Measurements from ENCODE around the gene DLG2.

The DLG2 gene

GRCh38 chr11:84142411-84142810, 1484.7 kb downstream of the DLG2 start:
- DNase-seq: no peak

- DNase-seq: no peak
Measured at GRCh38 chr11:84140386-84141169, 1486.6 kb downstream of the DLG2 start.

DNA sequence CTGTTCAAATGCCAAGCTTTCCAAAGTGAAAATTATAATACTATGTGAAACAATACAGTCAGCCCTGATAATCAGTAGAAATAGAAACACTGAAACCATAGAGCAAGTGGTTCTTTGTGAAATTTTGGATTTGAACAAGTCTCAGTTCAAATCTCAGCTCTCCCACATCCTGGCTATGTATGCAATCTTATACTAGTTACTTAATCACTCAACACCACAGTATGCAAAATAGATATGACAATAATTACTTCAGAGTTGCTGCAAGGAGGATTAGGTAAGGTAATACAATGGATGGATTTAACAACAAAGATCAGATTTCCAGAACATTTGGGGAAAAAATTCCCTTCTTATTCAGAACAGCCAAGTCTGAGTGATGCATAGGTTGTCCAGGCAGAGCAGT, 1489.2 kb downstream of the DLG2 start:
- DNase-seq: no peak

DNA sequence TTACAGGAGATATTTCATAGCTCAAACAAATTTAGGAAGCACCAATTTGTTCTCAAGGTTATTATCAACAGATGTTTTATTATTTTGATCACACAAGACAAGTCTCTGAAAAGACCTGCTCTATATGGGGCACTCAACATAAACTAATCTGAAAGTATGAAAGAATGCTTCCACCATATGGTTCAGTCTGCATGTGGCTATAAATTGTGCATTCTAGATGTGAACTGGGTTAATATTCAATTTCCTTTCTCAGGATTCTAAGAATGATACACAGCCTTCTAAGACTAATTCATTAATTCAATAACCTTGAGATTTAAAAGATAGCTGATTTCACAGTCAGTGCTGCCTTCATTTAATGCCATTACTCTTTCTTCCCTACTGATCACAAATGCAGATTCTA, 1489.6 kb downstream of the DLG2 start:
- no peak for DNase-seq

DNA sequence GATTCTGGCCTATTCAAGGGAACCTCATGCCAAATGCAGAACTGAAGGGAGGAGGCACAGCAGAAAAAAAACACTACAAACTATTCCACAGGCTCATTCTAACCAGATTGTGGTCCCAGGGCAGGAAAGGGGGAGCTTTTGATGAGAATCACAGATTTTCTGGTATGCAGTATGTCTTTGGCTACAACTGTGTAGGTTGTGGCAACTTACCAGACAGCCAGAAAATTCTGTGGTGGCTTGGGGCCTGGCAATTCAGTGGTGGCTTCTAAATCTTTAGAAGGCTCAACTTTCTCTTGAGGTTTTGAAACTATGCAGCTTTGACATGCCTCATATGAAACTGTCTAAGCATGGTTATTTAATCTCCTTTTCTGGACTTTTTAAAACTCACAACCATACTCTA, 1490.2 kb downstream of the DLG2 start:
- no peak for DNase-seq

DNA sequence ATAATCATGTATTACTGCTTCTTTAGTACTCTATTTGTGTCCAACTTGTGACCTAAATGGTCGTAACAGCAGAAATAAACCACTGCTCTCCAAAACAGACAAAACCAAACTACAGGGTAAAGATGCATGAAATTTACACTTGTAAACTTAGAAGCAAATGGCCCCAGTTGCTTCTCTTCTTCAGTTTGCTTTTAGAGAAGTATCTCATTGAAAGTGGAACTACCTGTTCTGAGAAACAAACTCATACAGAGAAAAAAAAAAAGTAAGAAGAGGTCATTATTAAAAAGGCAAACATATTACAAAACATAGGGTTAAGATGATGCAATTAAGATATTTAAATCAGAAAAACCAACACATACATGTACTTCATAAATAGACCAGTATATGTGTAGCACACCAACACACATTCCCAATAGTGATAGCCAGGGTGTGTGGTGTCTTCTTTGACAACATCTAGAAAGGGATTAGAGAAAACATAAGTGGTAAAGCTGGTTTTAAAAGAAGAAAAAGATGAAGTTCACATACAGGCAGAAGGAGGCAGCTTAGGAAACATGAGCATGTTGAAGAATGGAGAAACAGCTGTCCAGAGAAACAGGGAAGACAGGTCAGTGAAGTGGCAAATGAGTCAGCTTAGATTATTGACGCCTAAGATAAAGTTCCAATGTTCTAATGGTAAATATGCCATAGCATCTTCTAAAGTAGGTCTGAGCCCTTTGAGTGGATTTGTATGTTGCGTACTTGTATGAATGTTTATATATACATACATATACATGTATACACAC, 1496.3 kb downstream of the DLG2 start:
- DNase-seq: no peak

GRCh38 chr11:84129961-84130576, 1497.1 kb downstream of the DLG2 start:
- no peak for DNase-seq

- DNase-seq: no peak
Measured at GRCh38 chr11:84128840-84129239, 1498.3 kb downstream of the DLG2 start.

DNA sequence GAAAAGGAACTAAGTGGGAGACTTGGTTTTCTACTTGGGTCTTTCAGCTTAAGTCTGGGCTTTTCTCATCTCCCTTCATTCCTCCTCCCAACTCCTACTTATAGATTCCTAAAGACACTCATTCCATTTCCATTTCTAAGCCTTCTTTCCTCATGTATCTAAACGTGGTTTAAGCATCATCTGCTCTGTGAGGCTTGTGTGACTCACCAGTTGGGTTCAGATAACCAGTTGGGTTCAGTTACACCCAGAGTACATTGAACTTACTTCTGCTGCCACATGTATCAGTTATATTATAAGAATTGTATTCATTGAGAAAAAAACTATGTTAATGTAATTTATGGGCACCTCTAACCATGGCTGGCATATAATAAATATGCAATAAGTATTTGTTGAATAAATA, 1509.8 kb downstream of the DLG2 start:
- no peak for DNase-seq

DNA sequence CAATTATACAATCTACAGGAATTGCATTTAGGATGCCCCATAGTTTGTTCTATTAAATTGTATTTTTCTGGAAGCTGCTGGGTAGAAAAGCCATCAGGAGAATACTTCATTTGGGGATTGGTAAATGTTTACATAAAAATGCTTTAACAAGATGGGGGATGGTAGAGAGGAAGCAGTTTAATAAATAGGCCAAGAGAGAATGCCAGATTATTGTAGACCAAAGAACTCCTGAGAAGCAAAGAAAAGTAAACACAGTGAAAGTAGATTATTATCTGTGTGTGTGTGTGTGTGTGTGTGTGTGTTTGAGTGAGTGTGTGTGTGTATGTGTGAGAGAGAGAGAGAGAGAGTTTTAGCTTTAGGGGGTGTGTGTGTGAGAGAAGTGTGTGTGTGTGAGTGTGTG, 1520.6 kb downstream of the DLG2 start:
- no peak for DNase-seq

- DNase-seq: no peak
Measured at GRCh38 chr11:84105148-84105547, 1522.0 kb downstream of the DLG2 start.

DNA sequence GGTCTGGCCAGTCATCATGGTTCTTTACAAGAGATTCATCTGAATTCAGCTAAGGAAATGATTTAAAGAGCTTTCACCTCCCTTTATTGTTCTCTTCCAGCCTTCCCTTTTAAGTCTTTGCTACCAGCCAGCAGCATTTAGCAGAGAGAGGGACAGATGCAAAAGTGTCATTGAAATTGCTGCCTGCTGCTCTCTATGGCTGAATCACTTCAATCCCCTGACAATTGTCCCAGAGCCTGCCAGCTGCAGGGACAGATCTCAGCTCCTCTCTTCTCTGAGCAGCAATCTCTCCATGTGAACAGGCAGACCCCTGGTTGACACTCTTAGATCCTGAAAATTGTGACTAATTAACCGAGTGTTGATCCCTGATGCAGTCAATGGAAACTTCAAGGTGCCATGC, 1524.0 kb downstream of the DLG2 start:
- DNase-seq: peak; percentile 73

DNA sequence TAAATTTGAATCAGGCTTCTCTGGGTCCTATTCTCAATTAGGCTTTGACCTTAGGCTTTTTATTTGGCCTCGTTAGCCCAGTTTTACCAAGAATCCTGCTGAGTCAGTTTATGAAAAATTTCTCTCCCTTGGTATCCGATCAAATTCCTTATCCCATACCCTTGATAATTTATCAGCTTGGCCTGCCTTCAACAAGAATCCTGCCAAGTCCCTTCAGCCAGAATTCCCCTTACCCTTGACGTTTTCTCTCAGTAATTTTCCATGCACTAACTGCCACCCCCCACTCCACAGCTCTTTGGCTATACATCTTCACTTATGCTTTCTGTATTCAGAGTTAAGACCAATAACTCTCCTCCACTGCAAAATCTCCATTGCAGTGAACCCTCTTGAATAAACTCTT, 1530.0 kb downstream of the DLG2 start:
- no peak for DNase-seq

DNA sequence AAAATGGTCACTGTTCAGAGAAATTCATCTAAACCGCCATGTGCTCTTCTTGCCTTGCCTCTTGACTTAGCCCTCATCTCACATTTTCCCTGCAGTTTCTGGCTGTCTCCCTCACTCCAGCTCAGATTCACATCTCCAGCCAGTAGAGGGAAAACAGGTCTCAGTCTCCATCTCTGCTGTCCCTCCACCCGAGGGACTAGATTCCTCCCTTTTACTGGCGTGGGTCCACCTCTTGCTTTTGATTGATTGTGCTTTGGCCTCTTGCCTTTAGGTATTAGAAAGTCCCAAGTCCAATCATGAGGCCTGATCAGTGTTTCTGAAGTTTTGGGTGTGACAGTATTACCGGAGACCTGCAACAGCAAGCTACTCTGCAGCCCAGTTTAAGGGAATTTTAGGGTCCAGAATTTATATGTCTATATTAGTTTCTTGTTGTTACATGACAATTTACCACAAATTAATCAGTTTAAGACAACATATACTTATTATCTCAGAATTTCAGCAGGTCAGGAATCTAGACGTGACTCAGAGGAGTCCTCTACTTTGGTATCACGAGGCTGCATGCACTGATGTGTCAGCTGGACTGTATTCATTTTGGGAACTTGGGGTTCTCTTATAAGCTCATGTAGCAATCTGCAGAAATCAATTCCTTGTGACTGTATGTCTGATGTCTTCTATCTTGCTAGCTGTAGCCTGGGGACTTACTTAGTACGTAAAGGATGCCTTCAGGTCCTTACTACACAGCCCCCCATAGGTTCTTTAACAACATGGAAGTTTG, 1535.7 kb downstream of the DLG2 start:
- DNase-seq: no peak

GRCh38 chr11:84089072-84090057, 1537.8 kb downstream of the DLG2 start:
- DNase-seq: peak; percentile 30

DNA sequence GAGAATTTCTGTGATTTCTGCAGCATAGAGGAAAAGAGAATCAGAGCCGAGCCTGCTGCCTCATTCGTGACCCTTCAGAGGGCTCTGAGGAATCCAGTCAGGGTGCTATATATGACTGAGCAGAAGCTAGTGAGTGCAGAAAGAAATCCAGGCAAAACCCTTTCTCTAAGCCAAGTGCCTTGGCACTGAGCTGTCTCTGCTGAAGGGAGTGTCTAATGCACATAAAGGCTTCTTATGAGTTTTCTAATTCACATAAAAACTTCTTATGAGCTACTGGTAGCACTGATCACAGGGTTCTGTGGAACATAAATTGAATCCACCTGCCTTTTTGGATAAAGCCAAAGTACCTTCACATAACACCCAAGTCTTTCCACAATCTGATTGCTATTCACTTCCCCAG, 1555.3 kb downstream of the DLG2 start:
- DNase-seq: no peak

GRCh38 chr11:84069048-84069447, 1558.1 kb downstream of the DLG2 start:
- DNase-seq: no peak

- DNase-seq: no peak
Measured at GRCh38 chr11:84061726-84062125, 1565.4 kb downstream of the DLG2 start.

DNA sequence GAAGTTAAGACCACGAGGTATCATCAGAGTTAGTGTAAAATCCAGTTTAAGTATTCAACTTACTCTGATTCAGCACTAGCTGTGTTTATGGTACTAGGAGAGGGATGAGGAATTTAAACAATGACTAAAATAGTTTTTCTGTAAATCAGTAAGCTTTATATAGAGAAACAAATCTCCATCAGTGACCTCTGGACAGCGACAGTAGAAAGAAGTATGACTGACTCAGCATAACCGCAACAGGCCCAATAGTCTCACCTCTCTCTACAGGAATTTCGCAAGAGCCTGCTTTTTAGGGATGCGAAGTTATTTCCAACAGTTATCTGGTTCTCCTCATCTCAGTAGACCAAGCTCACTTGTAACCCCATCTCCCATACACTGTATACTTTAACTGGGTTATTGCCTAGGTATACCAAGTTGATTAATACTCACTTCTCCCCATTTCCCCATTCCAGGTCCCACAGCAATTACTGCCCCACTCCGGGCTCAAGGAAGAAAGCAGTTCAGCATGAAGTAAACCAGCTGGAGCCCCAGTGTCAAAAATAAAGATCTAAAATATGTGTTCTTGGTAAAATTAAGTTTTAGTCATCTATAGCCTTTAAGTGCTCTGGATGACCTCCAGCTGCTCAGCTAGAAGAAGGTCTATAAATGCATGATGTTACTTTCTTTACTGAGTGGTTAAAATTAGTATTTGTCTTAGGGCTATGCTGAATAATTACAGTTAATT, 1570.3 kb downstream of the DLG2 start:
- no peak for DNase-seq

DNA sequence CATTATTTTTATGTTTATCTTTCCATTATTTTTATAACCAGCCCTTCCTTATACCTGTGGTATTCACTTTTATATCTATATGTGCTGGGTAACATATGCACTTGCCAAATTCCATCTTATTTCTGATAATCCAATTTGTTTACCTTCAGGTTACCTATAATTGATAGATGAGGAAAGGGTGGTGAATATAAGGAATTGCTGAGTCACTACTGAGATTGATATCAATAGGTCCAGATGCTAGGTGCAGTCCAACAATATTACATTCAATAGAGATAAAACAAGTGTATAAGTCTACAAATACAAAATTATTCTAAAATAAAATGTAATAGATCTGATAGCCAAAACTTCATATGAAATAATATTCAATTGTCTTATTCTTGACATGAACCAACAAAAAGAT, 1582.0 kb downstream of the DLG2 start:
- no peak for DNase-seq

DNA sequence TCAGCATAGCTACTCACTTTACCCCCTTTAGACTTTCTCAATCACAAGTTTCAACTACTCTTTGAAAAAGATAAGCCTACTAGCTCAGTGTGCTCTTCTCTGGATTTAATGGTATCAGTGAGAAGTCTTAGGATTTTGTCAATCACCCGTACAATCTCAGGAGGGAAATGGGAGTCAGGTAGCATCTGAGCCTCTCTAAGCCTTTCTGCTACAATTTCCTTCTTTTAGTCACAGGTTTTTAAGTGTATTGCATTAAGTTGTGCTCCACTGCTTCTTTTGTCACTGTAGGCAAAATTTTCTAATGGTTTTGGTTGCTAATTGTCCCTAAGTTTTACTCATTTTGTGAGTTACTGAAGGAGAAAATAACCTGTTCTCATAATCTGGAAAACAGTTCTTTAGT, 1582.4 kb downstream of the DLG2 start:
- no peak for DNase-seq
